Activated naive CD4-positive, alpha-beta T cell treated with Interleukin-2 at 50 U/mL for 16 hours (primary cell): ENCODE data around the gene SMARCD2.
"Not testable (repeated sequence)": the region's sequence is repeated elsewhere in the genome, so short reads cannot be mapped to it uniquely, and the experiment has no call there.

Experiments
- DNase-seq: peaks from one replicate; pipeline ENCODE4 v3.0.0-alpha.2; 2020

Gene SMARCD2

DNA sequence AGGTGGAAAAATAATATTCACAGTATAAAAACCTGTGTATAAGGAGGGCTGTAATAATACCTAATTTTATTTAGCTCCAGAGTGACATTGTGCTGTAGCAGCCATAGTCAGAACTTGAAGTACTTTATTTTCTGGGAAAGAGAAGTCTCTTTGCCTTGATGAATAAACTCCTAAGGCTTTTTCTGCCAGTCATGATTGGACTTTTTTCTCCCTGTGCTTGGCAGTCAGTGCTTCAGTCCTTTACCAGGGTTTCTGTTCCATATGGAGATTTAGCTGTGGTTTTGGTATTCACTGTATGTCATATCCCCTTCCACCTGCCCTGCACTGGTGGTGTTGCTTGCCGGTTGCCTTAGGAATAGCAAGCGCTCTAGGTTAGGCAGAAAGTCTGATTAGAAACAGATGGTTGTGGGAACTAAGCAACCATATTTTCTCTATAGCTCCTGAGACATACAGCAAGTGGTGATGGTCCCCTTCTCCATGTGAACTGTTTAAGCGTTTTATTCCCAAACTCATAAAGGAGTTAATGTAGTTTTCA, 43.8 kb downstream of the SMARCD2 start:
- DNase-seq: no peak

DNA sequence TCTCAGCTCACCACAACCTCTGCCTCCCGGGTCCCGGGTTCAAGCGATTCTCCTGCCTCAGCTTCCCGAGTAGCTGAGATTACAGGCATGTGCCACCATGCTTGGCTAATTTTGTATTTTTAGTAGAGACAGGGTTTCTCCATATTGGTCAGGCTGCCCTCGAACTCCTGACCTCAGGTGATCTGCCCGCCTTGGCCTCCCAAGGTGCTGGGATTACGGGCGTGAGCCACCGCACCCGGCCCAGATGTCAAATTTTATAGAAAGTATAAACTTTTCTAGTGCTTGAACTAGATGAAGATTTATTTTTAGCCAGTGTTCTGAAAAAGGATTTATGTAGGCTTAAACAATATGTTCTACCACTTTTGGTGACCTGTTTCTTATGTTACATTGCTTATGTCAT, 46.1 kb downstream of the SMARCD2 start:
- not testable (repeated sequence) for DNase-seq

DNA sequence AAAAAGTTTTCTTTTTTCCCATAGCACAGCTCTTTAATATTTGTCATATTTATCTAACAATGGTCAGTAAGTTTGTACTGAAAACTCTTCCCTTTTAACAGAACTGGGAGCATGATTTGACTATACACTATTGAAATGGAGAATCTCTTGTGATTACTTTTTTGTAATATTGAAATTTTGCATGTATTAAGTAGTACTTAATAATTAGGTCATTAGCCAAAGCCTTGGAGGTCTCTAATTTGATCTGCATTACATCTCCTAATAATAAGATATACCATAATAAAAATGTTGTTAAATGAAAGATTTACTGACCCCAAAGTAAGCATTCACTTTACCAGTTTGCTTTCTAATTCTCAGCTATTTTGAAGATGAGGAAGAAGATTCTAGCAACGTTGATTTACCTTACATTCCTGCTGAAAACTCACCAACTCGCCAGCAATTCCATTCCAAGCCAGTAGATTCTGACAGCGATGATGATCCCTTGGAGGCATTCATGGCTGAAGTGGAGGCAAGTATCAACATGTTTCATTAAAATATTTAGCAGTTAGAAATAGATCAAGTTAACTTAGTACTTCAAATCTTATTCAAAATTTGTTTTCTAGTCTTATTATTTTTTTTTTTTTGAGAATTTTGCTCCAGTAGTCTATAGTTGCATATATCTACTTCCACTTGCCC, 50.3 kb downstream of the SMARCD2 start:
- no peak for DNase-seq

DNA sequence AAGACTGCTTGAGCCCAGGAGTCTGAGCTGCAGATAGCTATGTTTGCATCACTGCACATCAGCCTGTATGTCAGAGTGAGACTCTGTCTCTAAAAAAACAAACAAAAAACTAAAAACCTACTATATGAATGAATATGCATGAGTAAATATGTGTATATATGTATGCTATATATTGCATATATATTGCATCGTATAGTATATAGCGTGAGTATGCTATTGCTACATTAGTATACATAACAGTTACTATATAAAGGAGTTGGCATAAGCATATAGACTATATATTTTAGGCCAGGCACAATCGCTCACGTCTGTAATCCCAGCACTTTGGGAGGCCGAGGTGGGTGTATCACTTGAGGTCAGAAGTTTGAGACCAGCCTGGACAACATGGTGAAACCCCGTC, 52.4 kb downstream of the SMARCD2 start:
- DNase-seq: no peak

DNA sequence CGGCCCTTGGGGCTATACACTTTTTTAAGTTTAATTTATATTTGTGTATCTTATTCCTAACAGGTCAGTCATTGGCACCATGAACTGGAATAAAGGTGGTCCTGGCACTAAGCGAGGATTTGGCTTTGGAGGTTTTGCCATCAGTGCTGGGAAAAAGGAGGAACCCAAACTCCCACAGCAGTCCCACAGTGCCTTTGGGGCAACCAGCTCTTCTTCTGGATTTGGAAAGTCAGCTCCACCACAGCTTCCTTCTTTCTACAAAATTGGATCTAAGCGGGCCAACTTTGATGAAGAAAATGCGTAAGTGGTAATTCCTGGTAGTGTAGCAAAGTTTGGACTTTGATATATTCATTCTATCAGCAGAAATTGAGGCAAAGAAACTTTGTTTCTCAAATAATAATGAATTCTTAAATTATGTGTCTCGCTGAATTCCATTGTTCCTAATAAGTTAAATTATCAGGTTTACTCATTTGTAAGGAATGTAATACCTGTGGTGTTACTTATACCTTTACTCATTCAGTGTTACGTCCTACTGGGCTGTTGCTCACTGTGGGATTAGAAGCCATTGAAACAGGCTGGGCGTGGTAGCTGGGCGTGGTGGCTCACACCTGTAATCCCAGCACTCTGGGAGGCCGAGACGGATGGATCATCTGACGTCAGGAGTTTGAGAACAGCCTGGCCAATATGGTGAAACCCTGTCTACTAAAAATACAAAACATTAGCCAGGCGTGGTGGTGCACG, 55.3 kb downstream of the SMARCD2 start:
- no peak for DNase-seq

DNA sequence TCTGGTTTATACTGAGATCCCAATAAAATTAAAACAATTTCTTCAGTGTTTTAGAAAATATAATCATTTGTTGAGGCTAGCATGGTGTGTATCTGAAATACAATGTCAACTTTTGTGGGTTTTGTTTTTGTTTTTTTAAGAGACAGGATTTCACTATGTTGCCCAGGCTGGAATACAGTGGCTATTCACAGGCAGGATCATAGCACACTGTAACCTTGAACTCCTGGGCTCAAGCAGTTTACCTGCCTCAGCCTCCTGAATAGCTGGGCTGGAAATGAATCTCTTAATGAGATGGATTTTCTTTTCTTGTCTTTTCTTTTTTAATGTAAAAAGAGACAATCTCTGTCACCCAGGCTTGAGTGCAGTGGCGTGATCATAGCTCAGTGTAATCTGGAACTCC, 56.4 kb downstream of the SMARCD2 start:
- no peak for DNase-seq

DNA sequence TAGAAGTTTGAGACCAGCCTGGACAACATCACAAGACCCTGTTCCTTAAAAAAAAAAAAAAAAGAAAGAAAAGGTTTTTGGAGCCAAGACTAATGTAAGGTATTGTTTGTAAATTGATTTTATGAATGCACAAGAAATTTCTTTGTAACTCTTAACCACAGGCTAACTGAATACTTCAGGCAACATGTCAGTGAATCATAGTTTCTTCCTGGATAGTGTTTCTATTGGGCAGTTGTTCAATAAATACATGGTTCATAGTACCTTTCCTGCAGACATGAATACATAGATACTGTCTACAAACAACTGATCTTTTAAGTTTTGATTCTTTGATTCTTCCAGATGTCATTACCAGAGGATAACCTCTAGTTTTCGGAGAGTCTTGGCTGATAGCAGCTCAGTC, 56.9 kb downstream of the SMARCD2 start:
- no peak for DNase-seq

DNA sequence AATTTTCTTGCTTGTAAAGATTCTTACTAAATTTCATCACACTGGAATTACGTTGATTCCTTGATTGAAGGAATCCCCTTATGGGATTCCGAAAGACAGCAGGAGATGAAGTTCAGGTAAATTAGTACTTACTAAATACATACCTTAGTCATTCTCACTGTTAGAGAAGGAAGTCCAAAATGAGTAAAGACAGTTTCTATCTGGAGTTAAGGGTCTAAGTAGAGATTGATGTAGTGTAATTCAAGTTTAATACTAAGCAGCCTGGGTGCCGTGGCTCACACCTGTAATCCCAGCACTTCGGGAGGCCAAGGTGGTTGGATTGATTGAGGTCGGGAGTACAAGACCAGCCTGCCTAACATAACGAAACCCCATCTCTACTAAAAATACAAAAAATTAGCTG, 59.0 kb downstream of the SMARCD2 start:
- no peak for DNase-seq
